GM06990 (cell line): Measurements from ENCODE around the gene GPS2.

Experiments used
- DNase-seq: peaks from one replicate; pipeline ENCODE4 v3.0.0-alpha.2; 2011; ENCODE audit not compliant: insufficient read length; ENCODE audit errors: extremely low read depth
- H3K27me3 ChIP-seq: replicated peaks from 2 replicates; pipeline ENCODE4 v1.6.0; 2011; ENCODE audit warnings: low read length; ENCODE audit not compliant: control insufficient read depth, insufficient read depth
- H3K36me3 ChIP-seq: 2 replicates; pipeline ENCODE4 v1.5.1; 2011; ENCODE audit warnings: low read length; ENCODE audit not compliant: control insufficient read depth, insufficient read depth
- H3K4me3 ChIP-seq: replicated peaks from 2 replicates; pipeline ENCODE4 v1.5.1; 2011; ENCODE audit warnings: low read depth, mild to moderate bottlenecking, control low read depth, low read length
- CTCF ChIP-seq: IDR thresholded peaks from 2 replicates; pipeline ENCODE4 v1.5.1; 2011; ENCODE audit warnings: low read length, control low read depth, mild to moderate bottlenecking, inconsistent platforms; ENCODE audit not compliant: insufficient read depth, poor library complexity, severe bottlenecking

Gene GPS2

GRCh38 chr17:7262935-7263800, 52.0 kb downstream of the GPS2 start:
- H3K27me3 ChIP-seq: peaks cover 2% of the 10 kb centered on the region; the same call in 1 of the 2 replicates
- no peak overlapping the region for H3K4me3 ChIP-seq
- no peak for DNase-seq
- no peak for TF ChIP-seq CTCF
- peaks cover 5% of the 10 kb centered on the region for H3K36me3 ChIP-seq
